IMR-90 (cell line): ENCODE data around the gene ADGRV1. TPM values are rescaled to one million over a fixed set of nuclear protein-coding genes. Genes with fewer than 3 reads are reported as not detected.

Experiments used
- ATAC-seq: fragments of 200-7000 bp; cut with Tn5 transposase; 2 replicates; pipeline ENCODE4 v1.9.1; 2020; ENCODE audit warnings: low read depth, mild to moderate bottlenecking, moderate library complexity
- BruUV-seq: library from RNA; stranded (reverse); fragments of 400-500 nt; replicated peaks from 2 replicates; lab custom pipeline; 2021; lab: Mats Ljungman, UMichigan
- CTCF ChIA-PET: fragments of 300-600 bp; formaldehyde crosslinking; extraction: SDS; loops from one replicate; lab custom pipeline; 2021; ENCODE audit warnings: antibody characterized with exemption; lab: Yijun Ruan, JAX
- POLR2A ChIA-PET: fragments of 300-600 bp; sonication (Branson Sonifier 250); formaldehyde crosslinking; loops from one replicate; lab custom pipeline; 2022; ENCODE audit warnings: antibody characterized with exemption; ENCODE audit not compliant: unreplicated experiment; lab: Charles Lee
- DNase-seq: peaks from one replicate; pipeline ENCODE4 v3.0.0; 2013
- H2AFZ ChIP-seq: replicated peaks from 2 replicates; pipeline ENCODE3; 2013; ENCODE audit warnings: low read length, mild to moderate bottlenecking; ENCODE audit not compliant: poor library complexity
- H2AK5ac ChIP-seq: 2 replicates; pipeline ENCODE4 v1.6.1; 2013; ENCODE audit warnings: low read depth, low read length, inconsistent platforms
- H2AK9ac ChIP-seq: replicated peaks from 2 replicates; pipeline ENCODE3; 2013; ENCODE audit warnings: mild to moderate bottlenecking, low read depth, low read length, moderate library complexity; ENCODE audit not compliant: poor library complexity
- H2BK120ac ChIP-seq: 2 replicates; pipeline ENCODE4 v1.6.1; 2013; ENCODE audit warnings: low read depth, low read length, inconsistent platforms
- H2BK15ac ChIP-seq: 3 replicates; pipeline ENCODE4 v1.6.1; 2013; ENCODE audit warnings: low read depth, low read length, inconsistent platforms
- H2BK20ac ChIP-seq: 2 replicates; pipeline ENCODE4 v1.6.1; 2013; ENCODE audit warnings: low read depth, mild to moderate bottlenecking, inconsistent platforms, low read length, moderate library complexity
- H2BK5ac ChIP-seq: 2 replicates; pipeline ENCODE4 v1.6.1; 2013; ENCODE audit warnings: mild to moderate bottlenecking, low read depth, low read length, inconsistent platforms; ENCODE audit not compliant: poor library complexity, severe bottlenecking
- H3K14ac ChIP-seq: replicated peaks from 2 replicates; pipeline ENCODE4 v1.6.1; 2013; ENCODE audit warnings: low read depth, low read length, inconsistent platforms
- H3K18ac ChIP-seq: 2 replicates; pipeline ENCODE4 v1.6.1; 2013; ENCODE audit warnings: low read depth, low read length, control low read depth
- H3K23ac ChIP-seq: 2 replicates; pipeline ENCODE4 v1.6.1; 2013; ENCODE audit warnings: low read depth, low read length, inconsistent platforms
- H3K27ac ChIP-seq: 2 replicates; pipeline ENCODE4 v1.5.1; 2013; ENCODE audit warnings: mild to moderate bottlenecking, control low read depth, low read length; ENCODE audit not compliant: insufficient read depth
- H3K27me3 ChIP-seq: 2 replicates; pipeline ENCODE4 v1.6.1; 2013; ENCODE audit warnings: low read length; ENCODE audit not compliant: control insufficient read depth, insufficient read depth
- H3K36me3 ChIP-seq: 2 replicates; pipeline ENCODE4 v1.6.1; 2013; ENCODE audit warnings: low read length, mixed read lengths; ENCODE audit not compliant: control insufficient read depth, insufficient read depth
- H3K4ac ChIP-seq: 2 replicates; pipeline ENCODE4 v1.6.1; 2013; ENCODE audit warnings: low read depth, low read length, inconsistent platforms
- H3K4me1 ChIP-seq: 2 replicates; pipeline ENCODE4 v1.6.1; 2013; ENCODE audit warnings: low read length, mixed read lengths; ENCODE audit not compliant: control insufficient read depth, insufficient read depth
- H3K4me2 ChIP-seq: 2 replicates; pipeline ENCODE4 v1.6.1; 2013; ENCODE audit warnings: low read depth, mild to moderate bottlenecking, control low read depth, low read length, moderate library complexity
- H3K4me3 ChIP-seq: 2 replicates; pipeline ENCODE4 v1.5.1; 2013; ENCODE audit warnings: low read depth, mild to moderate bottlenecking, control low read depth, low read length, moderate library complexity; ENCODE audit not compliant: insufficient read depth
- H3K56ac ChIP-seq: 2 replicates; pipeline ENCODE4 v1.6.1; 2013; ENCODE audit warnings: low read length, inconsistent platforms; ENCODE audit not compliant: insufficient read depth; ENCODE audit errors: extremely low read depth
- H3K79me1 ChIP-seq, 2 experiments: 2 replicates each; pipeline ENCODE4 v1.6.1; 2013; ENCODE audit warnings: low read length in 2 of 2, inconsistent platforms in 1 of 2, low read depth in 1 of 2
- H3K9ac ChIP-seq: 2 replicates; pipeline ENCODE4 v1.6.1; 2013; ENCODE audit warnings: low read depth, low read length, control low read depth
- H3K9me1 ChIP-seq: 2 replicates; pipeline ENCODE4 v1.6.1; 2013; ENCODE audit warnings: low read length, inconsistent platforms; ENCODE audit not compliant: insufficient read depth
- H3K9me3 ChIP-seq: 2 replicates; pipeline ENCODE4 v1.6.1; 2013; ENCODE audit warnings: low read length; ENCODE audit not compliant: control insufficient read depth, insufficient read depth
- H4K20me1 ChIP-seq: 2 replicates; pipeline ENCODE4 v1.6.1; 2013; ENCODE audit warnings: low read length, inconsistent platforms; ENCODE audit not compliant: insufficient read depth
- H4K5ac ChIP-seq: 2 replicates; pipeline ENCODE4 v1.6.1; 2013; ENCODE audit warnings: mild to moderate bottlenecking, low read depth, low read length, control low read depth
- H4K8ac ChIP-seq, 2 experiments: 2 replicates each; pipeline ENCODE4 v1.6.1; 2013; ENCODE audit warnings: low read depth in 2 of 2, low read length in 2 of 2, control low read depth in 1 of 2, inconsistent platforms in 1 of 2
- H4K91ac ChIP-seq: 2 replicates; pipeline ENCODE4 v1.6.1; 2013; ENCODE audit warnings: low read depth, low read length, inconsistent platforms; ENCODE audit not compliant: insufficient read depth
- BHLHE40 ChIP-seq: fragments of 150-350 bp; IDR thresholded peaks from 2 replicates; pipeline ENCODE4 v1.6.1; 2016; ENCODE audit warnings: mild to moderate bottlenecking, low read depth, low read length
- CEBPB ChIP-seq: IDR thresholded peaks from 2 replicates; pipeline ENCODE4 v1.6.1; 2012; ENCODE audit warnings: low read depth, low read length, improper control_type of control experiment
- CHD1 ChIP-seq: IDR thresholded peaks from 2 replicates; pipeline ENCODE4 v1.6.1; 2012; ENCODE audit warnings: low read depth, low read length, improper control_type of control experiment
- CTCF ChIP-seq: conservative IDR thresholded peaks from 2 replicates; pipeline ENCODE4 v1.5.1; 2012; ENCODE audit warnings: mild to moderate bottlenecking, low read depth, low read length, improper control_type of control experiment
- ELK1 ChIP-seq: fragments of 150-350 bp; IDR thresholded peaks from 2 replicates; pipeline ENCODE4 v1.6.1; 2016; ENCODE audit warnings: low read depth, mild to moderate bottlenecking, low read length, moderate library complexity, borderline replicate concordance
- FOS ChIP-seq: fragments of 150-350 bp; IDR thresholded peaks from 2 replicates; pipeline ENCODE4 v1.6.1; 2016; ENCODE audit warnings: low read depth, low read length
- MAFK ChIP-seq: IDR thresholded peaks from 2 replicates; pipeline ENCODE4 v1.6.1; 2012; ENCODE audit warnings: low read depth, low read length, improper control_type of control experiment
- MAZ ChIP-seq: IDR thresholded peaks from 2 replicates; pipeline ENCODE4 v1.6.1; 2012; ENCODE audit warnings: low read depth, mild to moderate bottlenecking, low read length, improper control_type of control experiment, moderate library complexity, borderline replicate concordance
- MXI1 ChIP-seq: IDR thresholded peaks from 2 replicates; pipeline ENCODE4 v1.6.1; 2012; ENCODE audit warnings: low read depth, mild to moderate bottlenecking, low read length, moderate library complexity, borderline replicate concordance
- NFE2L2 ChIP-seq: fragments of 150-350 bp; IDR thresholded peaks from 2 replicates; pipeline ENCODE4 v1.6.1; 2016; ENCODE audit warnings: low read depth, mild to moderate bottlenecking, low read length
- POLR2A ChIP-seq: IDR thresholded peaks from 2 replicates; pipeline ENCODE4 v1.6.1; 2012; ENCODE audit warnings: mild to moderate bottlenecking, low read depth, low read length
- RAD21 ChIP-seq: IDR thresholded peaks from 2 replicates; pipeline ENCODE4 v1.6.1; 2012; ENCODE audit warnings: low read length, improper control_type of control experiment
- RCOR1 ChIP-seq: IDR thresholded peaks from 2 replicates; pipeline ENCODE4 v1.6.1; 2012; ENCODE audit warnings: mild to moderate bottlenecking, low read length, improper control_type of control experiment; ENCODE audit not compliant: insufficient replicate concordance
- RFX5 ChIP-seq: IDR thresholded peaks from 2 replicates; pipeline ENCODE4 v1.8.0; 2012; ENCODE audit warnings: low read depth, mild to moderate bottlenecking, low read length, moderate library complexity
- SMC3 ChIP-seq: fragments of 150-350 bp; IDR thresholded peaks from 2 replicates; pipeline ENCODE4 v1.6.1; 2016; ENCODE audit warnings: low read depth, mild to moderate bottlenecking, antibody characterized with exemption, low read length, moderate library complexity
- USF2 ChIP-seq: fragments of 150-350 bp; IDR thresholded peaks from 2 replicates; pipeline ENCODE4 v1.6.1; 2017; ENCODE audit warnings: mild to moderate bottlenecking, antibody characterized with exemption, low read length, low read depth
- WGBS, 2 experiments: methylation state at CpG; one replicate each; pipeline versions ENCODE4 v1.1.5 to v1.1.7; 2013; ENCODE audit warnings: missing lambda C conversion rate in 2 of 2; ENCODE audit not compliant: insufficient read length in 1 of 2; ENCODE audit errors: extremely low coverage in 2 of 2; 5-methylcytosine and 5-hydroxymethylcytosine counted together
- dilution Hi-C: fragments of 300-500 bp; cut with HindIII; formaldehyde crosslinking; loops from one replicate; pipeline ENCODE4 v1.14.3; 2018; ENCODE audit warnings: low sequenced_read_pairs; ENCODE audit not compliant: unreplicated experiment
- in situ Hi-C: fragments of 300-500 bp; cut with MboI; formaldehyde crosslinking; loops from 3 replicates; pipeline ENCODE4 v1.14.3; 2019; ENCODE audit warnings: low sequenced_read_pairs, inconsistent platforms, mixed read lengths
- intact Hi-C: fragments of 100-400 bp; cut with micrococcal nuclease; formaldehyde crosslinking; loops from 2 replicates; pipeline ENCODE4 v1.10.0; 2022
- polyA plus RNA-seq, 3 experiments: library from polyadenylated mRNA; depleted of rRNA; stranded (reverse); fragments of >200 nt; gene quantifications; 2 replicates each; pipeline ENCODE4 v1.2.3, GENCODE V29; 2012; ENCODE audit warnings: low replicate concordance in 1 of 3
- total RNA-seq: library from RNA; depleted of rRNA; stranded (reverse); fragments of >200 nt; gene quantifications from 2 replicates; pipeline ENCODE4 v1.2.3, GENCODE V29; 2012

ADGRV1 gene
- total and polyA plus RNA-seq, 2 of the 4 experiments (the other 2 are of a cell fraction): under 0.01 TPM; not detected in 1

- ChIA-PET CTCF (interaction anchor here (0.6 to 1.7 kb wide), 5 partner anchors 11 to 616 kb away, joined by 3 to 9 read pairs (median 5); no protein-coding TSS in a partner anchor), POLR2A (no interaction called here)
- Histone ChIP-seq H3K9me3 (no peaks in the 10 kb centered on the region), H4K20me1 (no peaks in the 10 kb centered on the region), H3K4ac (no peak overlapping the region), H3K9ac (no peak overlapping the region), H3K4me2 (no peak overlapping the region), H3K4me1 (no peaks in the 10 kb centered on the region), H3K36me3 (no peaks in the 10 kb centered on the region), H2BK120ac (no peak overlapping the region), H2BK5ac (no peak overlapping the region), H3K14ac (no peak overlapping the region), H4K5ac (no peak overlapping the region), H2AFZ (no peak overlapping the region), H2BK20ac (no peak overlapping the region), H3K79me1 (no peaks in the 10 kb centered on the region), H3K56ac (no peak overlapping the region), H3K27ac (no peak overlapping the region), H3K23ac (no peak overlapping the region), H2AK5ac (no peak overlapping the region), H3K27me3 (no peaks in the 10 kb centered on the region; the same call in 1 of the 2 replicates), H4K8ac (no peak overlapping the region), H3K4me3 (no peak overlapping the region), H3K18ac (no peak overlapping the region), H2BK15ac (no peak overlapping the region), H4K91ac (no peak overlapping the region), H3K9me1 (no peaks in the 10 kb centered on the region), H2AK9ac (no peak overlapping the region)
- in situ Hi-C loops (no loop called here), dilution Hi-C loops (no loop called here), intact Hi-C loops (loop anchor here (2.0 kb wide), 1 partner anchor 615 kb away; no protein-coding TSS in a partner anchor)
- no CpG with 5 or more reads among the region's 4 CpGs for WGBS, 2 experiments
- BruUV-seq: no TSS peak
- ATAC-seq (no peak), DNase-seq (no peak)
- no peak for TF ChIP-seq USF2
- no peak for TF ChIP-seq FOS
- no peak for TF ChIP-seq SMC3
- TF ChIP-seq BHLHE40: no peak
- no peak for TF ChIP-seq CHD1
- no peak for TF ChIP-seq MAZ
- no peak for TF ChIP-seq NFE2L2
- no peak for TF ChIP-seq POLR2A
- TF ChIP-seq MAFK: no peak
- no peak for TF ChIP-seq CEBPB
- TF ChIP-seq ELK1: no peak
- no peak for TF ChIP-seq RFX5
- no peak for TF ChIP-seq MXI1
- no peak for TF ChIP-seq CTCF
- TF ChIP-seq RCOR1: no peak
- TF ChIP-seq RAD21: no peak
Observed at GRCh38 chr5:90803381-90803780, 244.8 kb downstream of the ADGRV1 start.
